IMR-90 (cell line): ENCODE measurements around the gene NTRK3. TPM values are rescaled to one million over a fixed set of nuclear protein-coding genes. Genes with fewer than 3 reads are reported as not detected.

Source experiments
- ATAC-seq: fragments of 200-7000 bp; cut with Tn5 transposase; 2 replicates; pipeline ENCODE4 v1.9.1; 2020; ENCODE audit warnings: low read depth, mild to moderate bottlenecking, moderate library complexity
- BruUV-seq: library from RNA; stranded (reverse); fragments of 400-500 nt; replicated peaks from 2 replicates; lab custom pipeline; 2021; lab: Mats Ljungman, UMichigan
- CTCF ChIA-PET: fragments of 300-600 bp; formaldehyde crosslinking; extraction: SDS; loops from one replicate; lab custom pipeline; 2021; ENCODE audit warnings: antibody characterized with exemption; lab: Yijun Ruan, JAX
- POLR2A ChIA-PET: fragments of 300-600 bp; sonication (Branson Sonifier 250); formaldehyde crosslinking; loops from one replicate; lab custom pipeline; 2022; ENCODE audit warnings: antibody characterized with exemption; ENCODE audit not compliant: unreplicated experiment; lab: Charles Lee
- DNase-seq: peaks from one replicate; pipeline ENCODE4 v3.0.0; 2013
- H2AFZ ChIP-seq: replicated peaks from 2 replicates; pipeline ENCODE3; 2013; ENCODE audit warnings: low read length, mild to moderate bottlenecking; ENCODE audit not compliant: poor library complexity
- H2AK5ac ChIP-seq: 2 replicates; pipeline ENCODE4 v1.6.1; 2013; ENCODE audit warnings: low read depth, low read length, inconsistent platforms
- H2AK9ac ChIP-seq: replicated peaks from 2 replicates; pipeline ENCODE3; 2013; ENCODE audit warnings: mild to moderate bottlenecking, low read depth, low read length, moderate library complexity; ENCODE audit not compliant: poor library complexity
- H2BK120ac ChIP-seq: 2 replicates; pipeline ENCODE4 v1.6.1; 2013; ENCODE audit warnings: low read depth, low read length, inconsistent platforms
- H2BK15ac ChIP-seq: 3 replicates; pipeline ENCODE4 v1.6.1; 2013; ENCODE audit warnings: low read depth, low read length, inconsistent platforms
- H2BK20ac ChIP-seq: 2 replicates; pipeline ENCODE4 v1.6.1; 2013; ENCODE audit warnings: low read depth, mild to moderate bottlenecking, inconsistent platforms, low read length, moderate library complexity
- H2BK5ac ChIP-seq: 2 replicates; pipeline ENCODE4 v1.6.1; 2013; ENCODE audit warnings: mild to moderate bottlenecking, low read depth, low read length, inconsistent platforms; ENCODE audit not compliant: poor library complexity, severe bottlenecking
- H3K14ac ChIP-seq: replicated peaks from 2 replicates; pipeline ENCODE4 v1.6.1; 2013; ENCODE audit warnings: low read depth, low read length, inconsistent platforms
- H3K18ac ChIP-seq: 2 replicates; pipeline ENCODE4 v1.6.1; 2013; ENCODE audit warnings: low read depth, low read length, control low read depth
- H3K23ac ChIP-seq: 2 replicates; pipeline ENCODE4 v1.6.1; 2013; ENCODE audit warnings: low read depth, low read length, inconsistent platforms
- H3K27ac ChIP-seq: 2 replicates; pipeline ENCODE4 v1.5.1; 2013; ENCODE audit warnings: mild to moderate bottlenecking, control low read depth, low read length; ENCODE audit not compliant: insufficient read depth
- H3K27me3 ChIP-seq: 2 replicates; pipeline ENCODE4 v1.6.1; 2013; ENCODE audit warnings: low read length; ENCODE audit not compliant: control insufficient read depth, insufficient read depth
- H3K36me3 ChIP-seq: 2 replicates; pipeline ENCODE4 v1.6.1; 2013; ENCODE audit warnings: low read length, mixed read lengths; ENCODE audit not compliant: control insufficient read depth, insufficient read depth
- H3K4ac ChIP-seq: 2 replicates; pipeline ENCODE4 v1.6.1; 2013; ENCODE audit warnings: low read depth, low read length, inconsistent platforms
- H3K4me1 ChIP-seq: 2 replicates; pipeline ENCODE4 v1.6.1; 2013; ENCODE audit warnings: low read length, mixed read lengths; ENCODE audit not compliant: control insufficient read depth, insufficient read depth
- H3K4me2 ChIP-seq: 2 replicates; pipeline ENCODE4 v1.6.1; 2013; ENCODE audit warnings: low read depth, mild to moderate bottlenecking, control low read depth, low read length, moderate library complexity
- H3K4me3 ChIP-seq: 2 replicates; pipeline ENCODE4 v1.5.1; 2013; ENCODE audit warnings: low read depth, mild to moderate bottlenecking, control low read depth, low read length, moderate library complexity; ENCODE audit not compliant: insufficient read depth
- H3K56ac ChIP-seq: 2 replicates; pipeline ENCODE4 v1.6.1; 2013; ENCODE audit warnings: low read length, inconsistent platforms; ENCODE audit not compliant: insufficient read depth; ENCODE audit errors: extremely low read depth
- H3K79me1 ChIP-seq, 2 experiments: 2 replicates each; pipeline ENCODE4 v1.6.1; 2013; ENCODE audit warnings: low read length in 2 of 2, inconsistent platforms in 1 of 2, low read depth in 1 of 2
- H3K9ac ChIP-seq: 2 replicates; pipeline ENCODE4 v1.6.1; 2013; ENCODE audit warnings: low read depth, low read length, control low read depth
- H3K9me1 ChIP-seq: 2 replicates; pipeline ENCODE4 v1.6.1; 2013; ENCODE audit warnings: low read length, inconsistent platforms; ENCODE audit not compliant: insufficient read depth
- H3K9me3 ChIP-seq: 2 replicates; pipeline ENCODE4 v1.6.1; 2013; ENCODE audit warnings: low read length; ENCODE audit not compliant: control insufficient read depth, insufficient read depth
- H4K20me1 ChIP-seq: 2 replicates; pipeline ENCODE4 v1.6.1; 2013; ENCODE audit warnings: low read length, inconsistent platforms; ENCODE audit not compliant: insufficient read depth
- H4K5ac ChIP-seq: 2 replicates; pipeline ENCODE4 v1.6.1; 2013; ENCODE audit warnings: mild to moderate bottlenecking, low read depth, low read length, control low read depth
- H4K8ac ChIP-seq, 2 experiments: 2 replicates each; pipeline ENCODE4 v1.6.1; 2013; ENCODE audit warnings: low read depth in 2 of 2, low read length in 2 of 2, control low read depth in 1 of 2, inconsistent platforms in 1 of 2
- H4K91ac ChIP-seq: 2 replicates; pipeline ENCODE4 v1.6.1; 2013; ENCODE audit warnings: low read depth, low read length, inconsistent platforms; ENCODE audit not compliant: insufficient read depth
- BHLHE40 ChIP-seq: fragments of 150-350 bp; IDR thresholded peaks from 2 replicates; pipeline ENCODE4 v1.6.1; 2016; ENCODE audit warnings: mild to moderate bottlenecking, low read depth, low read length
- CHD1 ChIP-seq: IDR thresholded peaks from 2 replicates; pipeline ENCODE4 v1.6.1; 2012; ENCODE audit warnings: low read depth, low read length, improper control_type of control experiment
- CTCF ChIP-seq: conservative IDR thresholded peaks from 2 replicates; pipeline ENCODE4 v1.5.1; 2012; ENCODE audit warnings: mild to moderate bottlenecking, low read depth, low read length, improper control_type of control experiment
- ELK1 ChIP-seq: fragments of 150-350 bp; IDR thresholded peaks from 2 replicates; pipeline ENCODE4 v1.6.1; 2016; ENCODE audit warnings: low read depth, mild to moderate bottlenecking, low read length, moderate library complexity, borderline replicate concordance
- FOS ChIP-seq: fragments of 150-350 bp; IDR thresholded peaks from 2 replicates; pipeline ENCODE4 v1.6.1; 2016; ENCODE audit warnings: low read depth, low read length
- MAFK ChIP-seq: IDR thresholded peaks from 2 replicates; pipeline ENCODE4 v1.6.1; 2012; ENCODE audit warnings: low read depth, low read length, improper control_type of control experiment
- MAZ ChIP-seq: IDR thresholded peaks from 2 replicates; pipeline ENCODE4 v1.6.1; 2012; ENCODE audit warnings: low read depth, mild to moderate bottlenecking, low read length, improper control_type of control experiment, moderate library complexity, borderline replicate concordance
- MXI1 ChIP-seq: IDR thresholded peaks from 2 replicates; pipeline ENCODE4 v1.6.1; 2012; ENCODE audit warnings: low read depth, mild to moderate bottlenecking, low read length, moderate library complexity, borderline replicate concordance
- NFE2L2 ChIP-seq: fragments of 150-350 bp; IDR thresholded peaks from 2 replicates; pipeline ENCODE4 v1.6.1; 2016; ENCODE audit warnings: low read depth, mild to moderate bottlenecking, low read length
- POLR2A ChIP-seq: IDR thresholded peaks from 2 replicates; pipeline ENCODE4 v1.6.1; 2012; ENCODE audit warnings: mild to moderate bottlenecking, low read depth, low read length
- RAD21 ChIP-seq: IDR thresholded peaks from 2 replicates; pipeline ENCODE4 v1.6.1; 2012; ENCODE audit warnings: low read length, improper control_type of control experiment
- RCOR1 ChIP-seq: IDR thresholded peaks from 2 replicates; pipeline ENCODE4 v1.6.1; 2012; ENCODE audit warnings: mild to moderate bottlenecking, low read length, improper control_type of control experiment; ENCODE audit not compliant: insufficient replicate concordance
- RFX5 ChIP-seq: IDR thresholded peaks from 2 replicates; pipeline ENCODE4 v1.8.0; 2012; ENCODE audit warnings: low read depth, mild to moderate bottlenecking, low read length, moderate library complexity
- SMC3 ChIP-seq: fragments of 150-350 bp; IDR thresholded peaks from 2 replicates; pipeline ENCODE4 v1.6.1; 2016; ENCODE audit warnings: low read depth, mild to moderate bottlenecking, antibody characterized with exemption, low read length, moderate library complexity
- USF2 ChIP-seq: fragments of 150-350 bp; IDR thresholded peaks from 2 replicates; pipeline ENCODE4 v1.6.1; 2017; ENCODE audit warnings: mild to moderate bottlenecking, antibody characterized with exemption, low read length, low read depth
- WGBS, 2 experiments: methylation state at CpG; one replicate each; pipeline versions ENCODE4 v1.1.5 to v1.1.7; 2013; ENCODE audit warnings: missing lambda C conversion rate in 2 of 2; ENCODE audit not compliant: insufficient read length in 1 of 2; ENCODE audit errors: extremely low coverage in 2 of 2; 5-methylcytosine and 5-hydroxymethylcytosine counted together
- dilution Hi-C: fragments of 300-500 bp; cut with HindIII; formaldehyde crosslinking; loops from one replicate; pipeline ENCODE4 v1.14.3; 2018; ENCODE audit warnings: low sequenced_read_pairs; ENCODE audit not compliant: unreplicated experiment
- in situ Hi-C: fragments of 300-500 bp; cut with MboI; formaldehyde crosslinking; loops from 3 replicates; pipeline ENCODE4 v1.14.3; 2019; ENCODE audit warnings: low sequenced_read_pairs, inconsistent platforms, mixed read lengths
- intact Hi-C: fragments of 100-400 bp; cut with micrococcal nuclease; formaldehyde crosslinking; loops from 2 replicates; pipeline ENCODE4 v1.10.0; 2022
- polyA plus RNA-seq, 3 experiments: library from polyadenylated mRNA; depleted of rRNA; stranded (reverse); fragments of >200 nt; gene quantifications; 2 replicates each; pipeline ENCODE4 v1.2.3, GENCODE V29; 2012; ENCODE audit warnings: low replicate concordance in 1 of 3
- total RNA-seq: library from RNA; depleted of rRNA; stranded (reverse); fragments of >200 nt; gene quantifications from 2 replicates; pipeline ENCODE4 v1.2.3, GENCODE V29; 2012

The NTRK3 gene
- total and polyA plus RNA-seq, 2 of the 4 experiments (the other 2 are of a cell fraction) = under 0.01 to 0.15 TPM

GRCh38 chr15:88139936-88140335, 116.6 kb downstream of the NTRK3 start:
- in situ Hi-C loops = no loop called here
- intact Hi-C loops = no loop called here
- no peak overlapping the region for H3K4me2 ChIP-seq
- H4K5ac ChIP-seq = no peak overlapping the region
- no peaks in the 10 kb centered on the region for H3K4me1 ChIP-seq
- H3K9me3 ChIP-seq = peaks cover 42% of the 10 kb centered on the region
- H3K27ac ChIP-seq = no peak overlapping the region
- H2AK9ac ChIP-seq = no peak overlapping the region
- no peaks in the 10 kb centered on the region for H4K20me1 ChIP-seq
- no TSS peak for BruUV-seq
- no peak overlapping the region for H2AFZ ChIP-seq
- H2BK5ac ChIP-seq = no peak overlapping the region
- no peak overlapping the region for H3K9ac ChIP-seq
- no peak overlapping the region for H2BK20ac ChIP-seq
- H4K8ac ChIP-seq = no peak overlapping the region
- no peak overlapping the region for H3K23ac ChIP-seq
- POLR2A ChIA-PET = no interaction called here
- TF ChIP-seq CTCF (no peak), MXI1 (no peak), USF2 (no peak), RFX5 (no peak), CHD1 (no peak), MAFK (no peak), SMC3 (no peak), RAD21 (no peak), RCOR1 (no peak), MAZ (no peak), POLR2A (no peak), FOS (no peak), ELK1 (no peak), NFE2L2 (no peak), BHLHE40 (no peak)
- no peaks in the 10 kb centered on the region for H3K9me1 ChIP-seq
- no peaks in the 10 kb centered on the region for H3K36me3 ChIP-seq
- DNase-seq = no peak
- no peak for ATAC-seq
- no peak overlapping the region for H3K14ac ChIP-seq
- no peak overlapping the region for H2BK15ac ChIP-seq
- no peak overlapping the region for H4K91ac ChIP-seq
- CTCF ChIA-PET = no interaction called here
- H3K4ac ChIP-seq = no peak overlapping the region
- no peak overlapping the region for H3K18ac ChIP-seq
- WGBS, 2 experiments = 0% methylated on average over 1 of the region's 2 CpGs; no CpG with 5 or more reads in 1 of the 2 experiments
- no peak overlapping the region for H2BK120ac ChIP-seq
- no peak overlapping the region for H2AK5ac ChIP-seq
- dilution Hi-C loops = no loop called here
- no peaks in the 10 kb centered on the region for H3K79me1 ChIP-seq
- no peak overlapping the region for H3K56ac ChIP-seq
- H3K27me3 ChIP-seq = no peaks in the 10 kb centered on the region
- no peak overlapping the region for H3K4me3 ChIP-seq
